Sciatic nerve (tissue), 2 donors: ENCODE results near the gene ZBTB20. TPM values are rescaled to one million over a fixed set of nuclear protein-coding genes. Genes with fewer than 3 reads are reported as not detected.

Source experiments
- ATAC-seq: fragments of 200-7000 bp; cut with Tn5 transposase; one replicate; pipeline ENCODE4 v1.9.1; 2020; ENCODE audit warnings: mild to moderate bottlenecking, moderate library complexity
- DNase-seq: peaks from one replicate; pipeline ENCODE4 v3.0.0-alpha.2; 2020; ENCODE audit warnings: low spot score
- intact Hi-C: fragments of 100-400 bp; cut with DNase I; formaldehyde crosslinking; loops from one replicate; pipeline ENCODE4 v1.14.2; 2022
- total RNA-seq: library from RNA; stranded (reverse); fragmentation: NEBNext Ultra II Directional; extraction: Animal tissue kit (Norgen Biotek cat#: 25700); gene quantifications from one replicate; pipeline ENCODE4 v1.2.1, GENCODE V29; 2021
- donor health status: DM: no; HTN: no; CAD: no.
- donor health status: DM: no; HTN: no; CAD: no.

ZBTB20 gene
- total RNA-seq, 1 donor from 2014 or later, result 145 TPM

DNA sequence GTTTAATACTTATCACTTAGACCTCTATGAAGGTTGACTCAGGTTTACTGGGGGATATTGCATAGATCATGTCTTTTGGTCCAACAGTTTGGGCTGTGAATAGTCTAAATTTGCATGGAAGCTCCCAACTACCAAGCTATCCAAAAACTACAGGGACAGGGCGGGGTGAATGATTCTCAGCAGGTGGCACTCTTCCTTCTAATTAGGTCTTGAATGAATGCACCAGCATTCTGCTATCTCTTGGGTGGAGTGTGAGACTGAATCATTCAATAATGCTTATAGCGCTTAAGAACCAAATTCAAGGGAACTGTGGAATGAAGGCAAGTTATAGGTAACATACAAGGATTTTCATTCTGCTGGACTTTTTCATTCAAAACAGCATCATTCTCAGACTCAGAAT is 507.0 kb downstream of the ZBTB20 start:
- ATAC-seq (no peak), DNase-seq (no peak)
- intact Hi-C loops, result no loop called here

DNA sequence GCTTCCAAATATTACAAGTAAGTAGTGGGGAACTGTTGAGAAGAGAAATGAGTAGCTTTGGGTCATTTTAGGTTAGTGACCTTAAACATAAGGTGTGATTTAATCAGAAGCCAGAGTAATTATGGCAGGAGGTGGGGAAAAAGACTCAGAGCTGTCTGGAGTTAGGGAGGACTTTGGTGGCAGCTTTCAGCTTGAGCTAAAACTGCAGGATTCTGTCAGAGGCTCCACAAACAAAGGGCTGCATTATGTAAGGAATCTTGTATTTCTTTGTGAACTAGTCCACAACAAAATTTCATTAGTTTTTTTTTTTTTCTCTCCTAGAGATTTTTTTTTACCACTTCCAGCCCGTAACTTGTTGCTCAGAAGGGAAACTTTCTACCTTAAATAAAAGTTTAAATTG is 507.9 kb downstream of the ZBTB20 start:
- ATAC-seq (peak; percentile 68), DNase-seq (no peak)
- intact Hi-C loops, result no loop called here

DNA sequence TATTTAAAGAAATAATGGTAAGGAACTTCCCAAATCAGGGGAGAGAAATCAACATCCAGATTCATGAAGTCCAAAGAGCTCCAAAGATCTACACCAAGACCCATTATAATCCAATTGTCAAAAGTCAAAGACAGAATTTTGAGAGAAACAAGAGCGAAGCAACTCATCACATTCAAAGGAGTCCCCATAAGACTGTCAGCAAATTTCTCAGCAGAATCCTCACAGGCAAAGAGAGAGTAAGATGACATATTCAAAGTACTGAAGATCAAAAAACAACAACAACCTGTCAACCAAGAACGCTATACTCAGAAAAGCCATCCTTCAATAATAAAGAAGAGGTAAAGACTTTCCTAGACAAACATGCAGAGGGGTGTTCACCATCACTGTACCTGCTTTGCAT is 511.2 kb downstream of the ZBTB20 start:
- intact Hi-C loops, result no loop called here
- DNase-seq (no peak), ATAC-seq (no peak)

DNA sequence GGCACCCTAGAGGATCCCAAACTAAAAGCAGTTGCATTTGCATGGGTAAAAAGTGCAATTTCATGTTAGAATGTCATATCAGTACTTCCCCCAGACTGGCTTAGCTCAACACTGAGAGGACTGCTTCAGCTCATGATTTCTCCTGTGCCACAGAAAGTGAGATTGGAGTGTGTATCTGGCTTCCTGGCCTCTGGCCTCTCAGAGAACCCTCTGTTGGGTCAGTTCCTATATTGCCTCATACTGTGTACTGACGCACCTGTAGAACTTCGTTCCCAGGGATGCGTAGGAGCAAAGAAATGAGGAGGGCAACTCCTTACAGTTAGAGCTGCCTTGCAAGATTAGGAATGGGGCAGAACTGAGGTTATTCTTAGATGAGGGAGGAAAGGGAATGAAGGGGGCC is 512.5 kb downstream of the ZBTB20 start:
- ATAC-seq (no peak), DNase-seq (no peak)
- intact Hi-C loops, result no loop called here

DNA sequence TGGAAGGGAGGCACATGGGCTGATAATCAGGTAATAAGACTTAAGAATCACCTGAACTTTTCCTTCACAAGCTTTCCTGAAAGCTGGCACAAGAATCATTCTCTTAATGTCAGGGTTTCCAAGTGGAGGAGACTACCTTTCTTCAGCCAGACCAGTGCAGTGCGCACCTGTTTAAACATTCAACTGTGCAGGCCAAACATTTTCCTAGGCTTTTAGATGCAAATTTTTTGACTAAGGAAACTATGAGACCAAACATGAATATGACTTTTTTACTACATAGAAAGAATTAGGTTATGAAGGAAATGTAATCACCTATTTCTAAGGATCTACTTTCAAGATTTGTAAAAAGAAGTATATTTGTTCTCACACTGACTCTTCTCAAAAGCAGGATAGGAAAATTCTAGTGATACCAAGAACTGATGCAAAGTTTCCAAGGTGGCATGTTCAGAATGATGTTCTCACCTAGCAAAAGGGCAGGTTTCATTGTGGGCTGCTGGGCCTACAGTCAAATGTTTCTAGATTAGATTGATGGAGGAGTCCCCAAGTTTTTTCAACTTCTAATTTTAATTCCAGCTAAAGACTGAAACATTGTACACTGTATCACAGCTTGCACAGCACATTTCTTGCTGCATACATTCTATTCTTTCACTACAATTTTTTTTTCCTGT is 514.2 kb downstream of the ZBTB20 start:
- ATAC-seq (no peak), DNase-seq (no peak)
- intact Hi-C loops, result no loop called here

DNA sequence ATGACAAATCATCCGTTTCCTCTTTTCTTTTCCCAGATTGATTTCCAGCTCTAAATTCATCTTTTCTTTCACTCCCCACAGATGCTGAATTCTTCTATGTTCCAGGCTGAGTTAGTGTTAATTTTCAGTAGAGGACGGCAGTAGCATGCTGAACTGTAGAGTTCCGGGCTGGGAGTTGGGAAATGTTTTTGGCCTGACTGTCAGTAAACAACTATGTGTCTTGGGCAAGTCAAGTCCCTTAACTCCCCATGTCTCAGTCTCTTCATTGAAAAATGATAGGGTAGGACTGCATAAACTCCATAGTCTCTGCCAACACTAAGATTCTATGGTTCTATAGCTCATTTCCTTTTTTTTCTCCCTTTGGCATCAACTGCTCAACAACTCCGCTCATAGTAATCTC is 519.3 kb downstream of the ZBTB20 start:
- ATAC-seq (peak; percentile 57), DNase-seq (peak; percentile 65)
- intact Hi-C loops, result no loop called here

DNA sequence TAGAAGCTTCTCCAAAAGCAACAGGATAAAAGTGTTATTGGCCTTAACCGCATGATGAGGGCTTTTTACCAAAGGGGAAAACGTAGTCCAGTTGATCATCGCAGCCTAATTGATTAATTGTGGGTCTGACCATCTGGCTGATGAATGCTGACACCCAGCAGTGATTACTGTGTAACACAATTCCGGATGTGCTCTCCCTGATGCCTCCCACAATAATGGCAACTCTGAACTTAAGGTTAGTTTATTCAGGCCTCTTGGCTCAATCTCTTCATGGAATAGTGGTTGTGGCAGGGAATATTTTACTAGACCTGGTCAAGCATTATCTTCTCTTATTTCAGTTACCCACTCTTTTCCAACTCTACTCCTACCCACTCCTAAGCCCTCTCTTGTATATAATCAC is 520.3 kb downstream of the ZBTB20 start:
- intact Hi-C loops, result no loop called here
- no peak for DNase-seq
- ATAC-seq, result no peak

DNA sequence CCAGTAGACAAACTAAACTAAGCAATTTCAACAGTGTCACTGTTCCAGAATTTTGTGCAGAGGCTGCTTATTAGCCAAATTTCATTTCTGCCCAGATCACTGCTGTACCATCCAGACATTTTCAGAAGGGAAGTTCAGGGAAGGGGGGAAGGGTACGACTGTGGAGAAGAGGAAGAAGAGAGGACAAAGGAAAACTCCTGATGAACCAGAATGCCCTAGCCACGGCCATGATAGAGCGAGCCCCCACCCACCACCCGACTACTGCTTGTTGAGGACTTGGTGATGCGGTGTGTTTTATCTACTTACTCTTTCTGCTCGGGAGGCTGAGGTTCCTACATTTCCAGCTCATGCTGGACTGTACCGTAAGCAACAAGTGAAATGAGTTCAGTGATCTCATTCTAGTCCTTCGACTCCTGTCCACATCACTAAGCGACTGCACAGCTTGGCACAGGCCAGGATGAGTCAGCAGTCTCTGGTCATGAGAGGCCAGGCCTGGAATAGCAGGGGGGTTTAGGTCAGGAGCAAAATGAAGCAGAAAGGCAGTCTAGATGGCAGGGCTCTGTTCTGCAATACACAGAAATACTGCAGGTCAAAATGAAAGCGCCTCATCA is 522.4 kb downstream of the ZBTB20 start:
- peak; percentile 90 for DNase-seq
- ATAC-seq, result peak; percentile 95
- intact Hi-C loops, result no loop called here

DNA sequence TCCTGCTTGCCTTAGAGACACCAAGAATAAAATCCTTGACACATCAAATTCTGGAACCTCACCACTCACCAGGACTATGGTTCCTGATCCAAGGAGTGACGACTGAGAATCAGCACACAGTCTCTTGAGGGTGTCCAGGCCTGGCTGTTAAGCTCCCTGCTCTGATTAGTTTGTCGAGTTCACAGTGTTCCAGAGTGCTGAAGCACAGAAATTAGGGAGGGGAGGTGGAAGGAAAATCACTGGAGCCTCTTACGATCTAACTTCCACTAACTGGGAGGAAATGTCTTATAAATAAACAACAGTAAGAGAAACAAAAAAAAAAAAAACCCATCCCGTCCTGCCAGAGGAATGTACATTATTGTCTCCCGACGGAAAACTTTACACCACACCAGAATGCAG is 523.0 kb downstream of the ZBTB20 start:
- intact Hi-C loops, result no loop called here
- ATAC-seq (peak; percentile 90), DNase-seq (no peak)

DNA sequence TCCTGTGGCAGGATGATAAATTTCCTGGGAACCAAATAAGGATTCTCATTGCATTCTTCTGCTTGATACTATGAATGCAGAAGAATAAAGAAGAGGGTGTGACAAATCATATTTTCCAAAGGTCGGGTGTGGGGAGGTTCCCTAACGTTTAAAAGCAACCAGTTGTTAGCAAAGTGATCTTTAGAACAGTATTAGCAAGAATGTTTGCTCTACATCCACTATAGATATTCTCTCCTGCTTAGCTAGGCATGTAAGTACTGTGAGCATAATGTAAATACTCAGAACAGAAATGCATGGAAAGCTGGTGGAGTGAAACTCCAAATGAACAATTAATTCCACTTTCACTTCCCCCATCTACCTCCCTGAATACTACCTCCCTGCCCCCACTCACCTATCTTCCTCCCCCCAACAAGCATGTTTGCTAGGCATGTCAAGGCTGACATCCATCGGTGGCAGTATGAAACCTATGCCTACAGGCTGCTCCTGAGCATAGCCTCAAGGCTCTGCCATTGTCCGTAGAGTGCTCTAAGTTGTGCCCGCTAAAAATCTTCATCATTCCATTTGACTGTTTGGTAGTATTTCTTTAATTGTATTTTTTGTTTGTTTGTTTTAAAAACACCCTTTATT is 523.6 kb downstream of the ZBTB20 start:
- ATAC-seq, result peak; percentile 15

DNA sequence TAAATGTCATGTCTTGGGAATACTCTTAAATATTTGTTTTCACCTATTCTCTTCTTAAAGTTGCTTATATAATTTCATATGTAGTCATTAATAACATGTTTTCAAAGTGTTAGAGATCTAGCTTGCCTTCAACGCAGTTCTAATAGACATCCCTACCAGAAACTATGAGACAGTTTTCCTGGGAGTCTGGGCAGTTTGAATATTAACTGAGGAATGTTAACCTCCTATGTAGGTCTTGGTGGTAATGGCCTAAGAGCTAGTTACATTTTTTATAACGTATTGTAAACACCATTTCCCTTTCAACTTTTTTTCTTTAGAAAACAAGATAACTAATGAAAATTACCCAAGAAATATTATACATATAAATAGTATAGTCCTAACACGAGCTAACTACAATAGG is 525.1 kb downstream of the ZBTB20 start:
- DNase-seq, result no peak
- intact Hi-C loops, result no loop called here

More for the DNA sequence above, 523.6 kb downstream of the ZBTB20 start:
- no peak for DNase-seq
- intact Hi-C loops, result no loop called here

DNA sequence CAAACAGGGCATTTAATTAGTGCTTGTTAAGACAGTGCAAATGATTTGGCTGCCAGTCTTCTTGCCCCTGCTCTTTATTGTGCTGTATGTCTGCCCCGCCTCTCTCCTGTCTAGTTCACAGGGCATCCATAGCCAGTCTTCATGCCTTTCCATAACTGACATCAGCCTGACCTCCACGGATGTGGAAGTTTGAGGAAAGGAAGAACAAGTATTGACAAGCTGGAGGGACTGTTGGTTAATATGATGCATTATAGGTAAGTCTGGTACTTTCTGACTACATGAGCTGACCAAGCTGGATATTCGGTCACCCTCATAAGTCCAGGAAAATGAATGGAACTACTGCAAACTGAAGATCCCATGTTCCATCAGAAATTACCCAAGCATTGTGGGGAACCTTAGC is 527.3 kb downstream of the ZBTB20 start:
- intact Hi-C loops, result no loop called here
- ATAC-seq (no peak), DNase-seq (no peak)

More for the DNA sequence above, 525.1 kb downstream of the ZBTB20 start:
- no peak for ATAC-seq

DNA sequence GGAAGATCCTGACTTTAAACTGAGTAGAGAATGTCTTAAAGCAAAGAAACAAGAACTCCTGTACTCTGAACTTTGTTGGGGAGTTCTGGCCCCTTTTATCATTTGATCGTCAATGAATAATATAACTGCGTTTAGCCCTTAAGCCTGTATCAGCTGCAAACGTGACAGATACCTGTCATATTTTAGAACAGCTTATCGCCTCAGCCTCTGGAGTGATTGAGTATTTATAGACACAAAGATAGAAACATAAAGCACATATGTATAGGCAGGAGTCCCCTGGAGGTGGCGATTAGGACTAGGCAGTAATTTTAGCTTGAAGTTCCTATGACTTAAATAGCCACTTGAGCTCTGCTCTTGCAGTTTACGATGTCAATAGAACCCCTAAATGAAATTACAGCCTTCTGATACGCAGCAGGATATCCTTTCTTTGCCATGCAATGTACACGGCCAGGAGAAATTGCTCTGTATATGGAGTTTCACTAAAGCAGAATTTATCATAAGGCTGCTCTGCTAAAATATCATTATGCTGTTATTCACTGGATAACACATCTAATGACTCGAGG is 531.5 kb downstream of the ZBTB20 start:
- DNase-seq, result no peak
- ATAC-seq, result no peak

DNA sequence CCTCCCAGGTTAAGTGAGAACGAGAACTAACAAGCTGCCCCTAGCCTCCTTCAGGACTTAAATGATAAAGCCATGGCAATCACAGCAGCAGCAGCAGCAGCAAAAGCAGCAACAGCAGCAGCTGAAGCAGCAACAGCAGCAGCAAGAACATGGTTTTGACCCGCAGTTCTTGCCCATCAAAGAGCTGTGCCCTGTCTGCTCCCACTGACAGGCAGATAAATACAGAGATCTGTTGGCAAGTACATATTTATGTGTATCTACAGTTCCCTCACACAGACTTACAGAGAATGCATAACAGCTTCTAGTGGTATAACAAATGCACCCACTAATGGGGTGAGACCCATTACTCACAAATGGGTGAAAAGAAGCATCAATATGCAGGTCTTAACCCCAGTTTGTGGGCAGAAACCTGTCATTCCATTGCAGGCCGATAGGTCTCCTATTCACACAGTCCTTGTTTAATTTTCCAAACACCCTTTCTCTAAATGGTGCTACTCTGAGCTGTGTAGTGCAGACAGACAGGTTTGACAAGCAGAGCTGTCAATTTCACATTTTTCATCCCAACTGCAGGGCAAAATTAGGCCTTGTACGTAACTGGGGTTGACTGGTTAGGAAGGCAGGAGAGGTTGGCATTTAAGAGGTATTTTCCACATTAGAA is 537.0 kb downstream of the ZBTB20 start:
- intact Hi-C loops, result no loop called here
- ATAC-seq, result no peak
- no peak for DNase-seq

More for the DNA sequence above, 531.5 kb downstream of the ZBTB20 start:
- intact Hi-C loops, result no loop called here

DNA sequence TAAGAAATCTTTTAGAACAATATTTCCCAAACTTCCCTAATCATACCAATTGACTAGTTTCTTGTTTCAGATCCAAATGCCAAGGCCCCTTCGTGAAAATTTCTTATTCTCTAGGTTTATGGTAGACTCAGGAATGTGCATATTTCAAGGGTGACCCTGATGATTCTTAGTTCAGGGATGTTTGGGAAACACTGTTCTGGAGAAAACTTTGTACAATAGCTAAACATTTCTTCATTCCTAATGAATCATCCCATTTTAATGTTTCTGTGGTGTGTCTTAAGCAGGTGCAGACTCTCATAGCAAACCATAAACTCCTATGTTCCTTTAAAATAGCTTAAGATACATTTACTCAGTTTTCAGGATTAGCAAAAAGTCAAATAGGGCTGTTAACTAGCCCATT is 538.8 kb downstream of the ZBTB20 start:
- ATAC-seq (no peak), DNase-seq (no peak)
- intact Hi-C loops, result no loop called here

DNA sequence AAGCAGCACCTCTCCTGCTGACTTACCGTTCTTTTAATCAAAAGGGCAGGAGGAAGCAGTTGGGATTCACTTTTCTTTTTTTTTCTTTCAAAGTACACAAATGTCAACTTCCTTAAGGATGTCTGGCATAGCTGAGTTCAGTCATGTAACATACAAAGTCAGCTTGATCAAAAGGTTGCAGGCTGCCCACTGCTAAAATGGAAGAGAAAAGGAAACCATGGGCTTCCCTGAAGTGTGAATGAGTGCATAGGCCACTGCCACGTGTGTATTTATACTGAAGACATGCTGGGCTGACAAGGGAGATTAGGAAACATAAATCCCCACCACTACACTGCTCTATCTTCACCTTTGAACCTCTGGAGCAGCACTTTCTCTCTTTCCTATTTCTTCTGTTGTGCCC is 540.8 kb downstream of the ZBTB20 start:
- no peak for DNase-seq
- ATAC-seq, result no peak
- intact Hi-C loops, result no loop called here

DNA sequence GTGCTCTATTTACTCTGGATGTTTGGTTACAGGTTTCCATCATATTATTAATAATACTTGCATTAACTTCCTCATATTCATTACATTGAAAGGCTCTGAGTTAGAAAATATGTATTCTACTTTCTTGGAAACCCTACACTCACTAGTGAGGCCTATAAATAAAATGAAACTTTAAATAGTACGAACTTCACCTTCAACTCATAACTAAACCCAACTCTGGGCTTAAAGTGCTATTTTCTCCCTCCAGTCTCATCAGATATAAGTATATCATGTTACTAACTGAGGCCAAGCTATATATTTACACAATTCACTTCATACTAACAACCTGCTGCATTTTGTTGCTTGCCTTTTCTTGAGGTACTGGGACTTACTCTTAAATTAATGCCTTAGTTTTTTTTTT is 546.5 kb downstream of the ZBTB20 start:
- ATAC-seq (no peak), DNase-seq (no peak)
- intact Hi-C loops, result no loop called here

DNA sequence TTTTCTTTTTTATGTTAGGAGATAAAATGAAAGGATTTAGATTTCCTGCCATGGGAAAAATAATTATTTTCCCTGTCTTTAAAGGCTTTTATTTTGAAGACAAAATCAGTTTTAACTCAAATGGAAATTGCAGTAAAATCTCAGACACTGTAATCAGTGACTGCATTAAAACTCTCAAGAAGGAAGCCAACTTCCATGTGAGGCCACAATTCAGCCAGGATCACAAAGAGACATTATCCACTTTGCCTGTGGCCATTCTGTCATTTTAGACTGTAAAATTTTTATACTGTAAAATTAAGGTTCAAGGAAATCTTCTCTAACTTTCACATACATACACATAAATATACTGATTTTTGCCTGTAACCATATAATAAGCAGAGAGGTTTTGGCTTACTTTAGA is 549.2 kb downstream of the ZBTB20 start:
- DNase-seq (no peak), ATAC-seq (no peak)
- intact Hi-C loops, result no loop called here

DNA sequence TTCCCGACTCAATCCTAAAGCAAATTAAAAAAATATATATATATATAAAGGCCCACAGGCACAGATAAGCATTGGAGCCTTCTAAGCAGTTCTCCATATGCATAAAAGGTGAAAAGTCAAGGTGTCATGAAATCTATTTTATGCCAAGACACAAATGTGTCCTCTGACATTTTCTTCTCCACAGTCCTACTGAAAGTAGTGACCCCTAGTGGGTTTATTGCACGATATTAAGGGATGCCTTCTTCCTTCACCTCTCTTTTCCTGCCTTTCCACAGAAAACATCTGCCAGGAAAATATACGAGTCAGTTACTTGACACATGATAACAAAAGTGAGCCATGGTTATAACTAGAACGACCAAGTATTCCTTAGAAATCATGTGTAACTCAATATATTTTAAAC is 550.1 kb downstream of the ZBTB20 start:
- intact Hi-C loops, result no loop called here
- ATAC-seq (no peak), DNase-seq (no peak)

DNA sequence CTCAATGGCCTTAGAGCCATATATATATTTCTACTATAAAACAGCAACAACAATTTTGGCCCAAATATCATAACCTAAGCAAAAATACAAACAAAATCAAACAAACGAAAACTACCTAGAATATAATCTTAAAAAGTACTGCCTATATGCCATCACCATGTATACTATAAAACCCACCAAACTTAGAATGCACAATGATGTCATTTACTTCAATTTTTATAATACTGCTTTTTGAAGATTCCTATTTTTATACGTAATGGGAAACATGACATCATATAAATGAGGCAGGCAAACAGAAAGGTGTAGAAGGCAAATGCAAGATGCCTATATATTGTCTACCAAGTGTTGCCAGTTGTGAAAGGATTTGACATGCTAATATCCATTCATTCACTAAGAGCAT is 550.9 kb downstream of the ZBTB20 start:
- ATAC-seq, result no peak
- intact Hi-C loops, result no loop called here
- DNase-seq, result no peak
